Liver (tissue), 9 donors: Measurements from ENCODE around the gene ACVR2A. TPM values are rescaled to one million over a fixed set of nuclear protein-coding genes. Genes with fewer than 3 reads are reported as not detected.

Experiments used
- DNase-seq: peaks from one replicate; pipeline ENCODE4 v3.0.0-alpha.2; 2017; ENCODE audit warnings: low spot score
- H3K27ac ChIP-seq, 2 donors: one replicate each; pipeline ENCODE4 v1.7.0; 2013; ENCODE audit warnings: inconsistent platforms in 2 of 2, low read length in 2 of 2, control low read depth in 1 of 2, low read depth in 1 of 2, mild to moderate bottlenecking in 1 of 2
- H3K27me3 ChIP-seq, 4 donors: one replicate each; pipeline versions ENCODE4 v1.6.1 to v1.7.0; 2013; ENCODE audit warnings: low read length in 3 of 4, inconsistent platforms in 1 of 4, mild to moderate bottlenecking in 1 of 4, moderate library complexity in 1 of 4; ENCODE audit not compliant: control insufficient read depth in 4 of 4, insufficient read depth in 4 of 4
- H3K36me3 ChIP-seq, 4 donors: one replicate each; pipeline versions ENCODE4 v1.6.1 to v1.7.0; 2013; ENCODE audit warnings: low read length in 3 of 4, mild to moderate bottlenecking in 3 of 4, low read depth in 1 of 4, moderate library complexity in 1 of 4; ENCODE audit not compliant: control insufficient read depth in 4 of 4, insufficient read depth in 3 of 4
- H3K4me1 ChIP-seq, 4 donors: one replicate each; pipeline versions ENCODE4 v1.6.1 to v1.7.0; 2013; ENCODE audit warnings: low read length in 3 of 4, mild to moderate bottlenecking in 3 of 4, moderate library complexity in 1 of 4; ENCODE audit not compliant: control insufficient read depth in 4 of 4, insufficient read depth in 4 of 4
- H3K4me3 ChIP-seq, 3 donors: one replicate each; pipeline versions ENCODE4 v1.6.1 to v1.7.0; 2013; ENCODE audit warnings: low read length in 3 of 3, control low read depth in 1 of 3, low read depth in 1 of 3, mild to moderate bottlenecking in 1 of 3
- H3K9ac ChIP-seq, 2 donors: one replicate each; pipeline ENCODE4 v1.7.0; 2013; ENCODE audit warnings: low read length in 2 of 2, mild to moderate bottlenecking in 2 of 2, moderate library complexity in 2 of 2, control low read depth in 1 of 2, low read depth in 1 of 2
- H3K9me3 ChIP-seq, 4 donors: one replicate each; pipeline versions ENCODE4 v1.6.1 to v1.7.0; 2013; ENCODE audit warnings: low read length in 3 of 4; ENCODE audit not compliant: control insufficient read depth in 4 of 4
- EGR1 ChIP-seq, 2 donors: IDR thresholded peaks; 2 replicates each; pipeline ENCODE4 v1.6.1; 2016 to 2018; ENCODE audit warnings: antibody characterized with exemption in 2 of 2, low read depth in 2 of 2
- FOXA1 ChIP-seq: IDR thresholded peaks from 2 replicates; pipeline ENCODE4 v1.6.1; 2016; ENCODE audit warnings: antibody characterized with exemption
- FOXA2 ChIP-seq: IDR thresholded peaks from 2 replicates; pipeline ENCODE4 v1.6.1; 2016; ENCODE audit warnings: antibody characterized with exemption
- GABPA ChIP-seq, 2 donors: IDR thresholded peaks in 1 of 2; conservative IDR thresholded peaks in 1 of 2; 2 replicates each; pipeline ENCODE4 v1.6.1; 2016; ENCODE audit warnings: antibody characterized with exemption in 2 of 2, mild to moderate bottlenecking in 1 of 2, moderate library complexity in 1 of 2
- HNF4A ChIP-seq, 2 donors: conservative IDR thresholded peaks; 2 replicates each; pipeline ENCODE4 v1.6.1; 2016; ENCODE audit warnings: antibody characterized with exemption in 2 of 2, mild to moderate bottlenecking in 2 of 2
- HNF4G ChIP-seq: IDR thresholded peaks from 2 replicates; pipeline ENCODE4 v1.6.1; 2016; ENCODE audit warnings: antibody characterized with exemption
- JUND ChIP-seq, 2 donors: IDR thresholded peaks; 2 replicates each; pipeline ENCODE4 v1.6.1; 2016; ENCODE audit warnings: antibody characterized with exemption in 2 of 2
- NR2F2 ChIP-seq: IDR thresholded peaks from 2 replicates; pipeline ENCODE4 v1.6.1; 2016; ENCODE audit warnings: antibody characterized with exemption
- RXRA ChIP-seq, 2 donors: IDR thresholded peaks; 2 replicates each; pipeline ENCODE4 v1.6.1; 2017 to 2018; ENCODE audit warnings: antibody characterized with exemption in 2 of 2, mild to moderate bottlenecking in 1 of 2
- SP1 ChIP-seq: IDR thresholded peaks from 2 replicates; pipeline ENCODE4 v1.6.1; 2018; ENCODE audit warnings: antibody characterized with exemption, mild to moderate bottlenecking
- TAF1 ChIP-seq: conservative IDR thresholded peaks from 2 replicates; pipeline ENCODE4 v1.6.1; 2016; ENCODE audit warnings: antibody characterized with exemption, mild to moderate bottlenecking
- YY1 ChIP-seq: IDR thresholded peaks from 2 replicates; pipeline ENCODE4 v1.6.1; 2016; ENCODE audit warnings: antibody characterized with exemption, mild to moderate bottlenecking
- WGBS: extraction: QIAGEN DNeasy Blood & Tissue Kit; methylation state at CpG from one replicate; pipeline ENCODE4 v1.1.7; 2013; 5-methylcytosine and 5-hydroxymethylcytosine counted together
- polyA plus RNA-seq, 2 donors: library from polyadenylated mRNA; stranded (reverse) in 1 of 2; unstranded in 1 of 2; fragments of 200-250 nt in 1 of 2; fragments of >200 nt in 1 of 2; fragmentation: Nextera tagmentation in 1 of 2; extraction: Ambion mirVana in 1 of 2; gene quantifications; one replicate each; pipeline versions ENCODE4 v1.2.1 to v1.2.3, GENCODE V29; 2013 to 2015
- total RNA-seq, 2 donors: library from RNA; depleted of rRNA; stranded (reverse); fragments of >200 nt; gene quantifications; one replicate each; pipeline ENCODE4 v1.2.3, GENCODE V29; 2014
- TF ChIP-seq, protein P1 (sequence below): IDR thresholded peaks from 2 replicates; pipeline ENCODE4 v1.6.1; 2016; ENCODE audit warnings: antibody characterized with exemption
- TF ChIP-seq, protein P2 (sequence below): IDR thresholded peaks from 2 replicates; pipeline ENCODE4 v1.6.1; 2016; ENCODE audit warnings: antibody characterized with exemption
- TF ChIP-seq, protein P3 (sequence below): IDR thresholded peaks from 2 replicates; pipeline ENCODE4 v1.6.1; 2016; ENCODE audit warnings: antibody characterized with exemption
- TF ChIP-seq, protein P4 (sequence below): fragments of 150-350 bp; IDR thresholded peaks from 2 replicates; pipeline ENCODE4 v1.5.1; 2017; ENCODE audit warnings: improper control_type of control experiment, low read depth, low read length; ENCODE audit not compliant: missing input control
- donor health status: healthy.
- donor health status: healthy.
- donor health status: healthy.
- donor health status: healthy.
- donor health status: healthy.

The ACVR2A gene
- total and polyA plus RNA-seq, 4 donors: 2.2 to 9.5 (median 6.3) TPM

DNA sequence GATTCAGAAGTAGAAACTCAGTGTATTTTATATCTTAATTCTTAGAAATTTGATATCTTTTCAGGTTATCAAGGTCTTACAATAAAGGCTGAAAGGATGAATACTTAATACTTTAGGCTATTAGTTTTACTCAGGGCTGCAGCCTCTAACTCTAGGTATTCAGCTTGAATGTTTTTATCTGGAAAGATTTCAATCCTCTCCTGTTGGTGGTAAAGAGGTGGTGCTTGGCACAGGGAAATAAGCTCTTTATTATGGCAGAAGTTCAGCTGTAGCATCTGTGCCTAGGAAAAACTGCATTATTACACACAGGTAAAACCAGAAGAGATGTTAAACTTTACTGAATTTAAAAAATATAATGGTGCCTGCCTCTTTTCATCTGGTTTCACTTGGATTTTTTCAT, 11.1 kb downstream of the ACVR2A start:
- Histone ChIP-seq H3K4me1 (peaks cover 3 to 16% (median 8%) of the 10 kb centered on the region in 4 donors), H3K9me3 (no peaks in the 10 kb centered on the region), H3K36me3 (no peaks in the 10 kb centered on the region), H3K27me3 (no peaks in the 10 kb centered on the region), H3K4me3 (no peak overlapping the region), H3K27ac (no peak overlapping the region), H3K9ac (no peak overlapping the region)
- no peak for TF ChIP-seq HNF4G
- TF ChIP-seq FOXA1: no peak
- DNase-seq: no peak

DNA sequence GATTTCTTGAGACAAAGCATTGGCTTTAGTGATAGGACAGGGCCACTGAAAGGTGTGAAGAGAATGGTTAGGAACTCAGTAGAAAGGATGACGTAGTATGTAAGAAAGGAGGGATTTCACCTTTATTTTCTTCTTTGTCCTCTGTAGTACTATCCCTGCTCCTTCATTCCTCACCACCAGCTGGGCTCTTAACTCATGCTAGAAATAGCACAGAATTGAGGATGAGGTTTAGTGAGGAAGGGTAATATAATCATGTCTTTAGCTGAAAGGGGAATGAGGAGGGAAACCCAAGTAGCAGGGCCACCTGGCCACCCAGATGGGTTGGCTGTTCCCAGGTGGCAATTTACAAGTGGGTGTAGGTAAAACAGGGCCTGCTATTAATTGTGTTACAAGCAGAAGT, 15.2 kb downstream of the ACVR2A start:
- H3K36me3 ChIP-seq: no peaks in the 10 kb centered on the region
- no peak for TF ChIP-seq HNF4G
- TF ChIP-seq, protein P1, sequence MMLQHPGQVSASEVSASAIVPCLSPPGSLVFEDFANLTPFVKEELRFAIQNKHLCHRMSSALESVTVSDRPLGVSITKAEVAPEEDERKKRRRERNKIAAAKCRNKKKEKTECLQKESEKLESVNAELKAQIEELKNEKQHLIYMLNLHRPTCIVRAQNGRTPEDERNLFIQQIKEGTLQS: no peak
- TF ChIP-seq, protein P2, sequence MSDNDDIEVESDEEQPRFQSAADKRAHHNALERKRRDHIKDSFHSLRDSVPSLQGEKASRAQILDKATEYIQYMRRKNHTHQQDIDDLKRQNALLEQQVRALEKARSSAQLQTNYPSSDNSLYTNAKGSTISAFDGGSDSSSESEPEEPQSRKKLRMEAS: no peak
- H3K9me3 ChIP-seq: no peaks in the 10 kb centered on the region
- no peak overlapping the region for H3K4me3 ChIP-seq
- no peak overlapping the region for H3K9ac ChIP-seq
- DNase-seq: no peak
- H3K4me1 ChIP-seq: peaks cover 0 to 8% (median 2%) of the 10 kb centered on the region in 4 donors
- WGBS: 95% methylated on average over 1 of the region's 1 CpG
- no peak overlapping the region for H3K27ac ChIP-seq
- no peaks in the 10 kb centered on the region for H3K27me3 ChIP-seq

DNA sequence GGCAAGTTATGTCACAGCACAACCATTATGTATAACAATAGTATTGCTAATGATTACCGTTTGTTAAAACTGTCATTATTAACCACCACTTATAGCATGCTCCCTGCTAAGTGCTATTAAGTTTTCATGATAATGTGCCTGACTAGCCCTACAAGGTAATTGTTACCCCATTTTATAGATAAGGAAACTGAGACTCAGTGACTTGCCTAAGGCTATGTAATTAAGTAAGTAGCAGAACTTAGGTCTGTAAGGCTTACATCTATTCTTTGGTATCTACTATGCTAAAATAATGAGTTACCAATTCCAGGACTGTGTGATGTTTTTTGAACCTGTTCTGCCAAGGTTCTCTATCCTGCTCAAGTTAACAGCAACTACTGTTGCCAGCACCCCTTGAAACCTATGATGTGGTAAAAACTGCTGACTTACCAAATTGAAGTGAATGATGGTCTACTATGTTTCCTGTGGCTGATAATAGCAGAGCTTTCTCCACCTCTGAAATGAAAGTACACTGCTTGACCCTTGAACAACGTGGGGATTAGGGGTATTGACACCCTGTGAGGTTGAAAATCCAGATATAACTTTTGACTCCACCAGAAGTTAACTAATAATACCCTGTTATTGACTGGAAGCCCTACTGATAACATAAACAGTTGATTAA, 18.2 kb downstream of the ACVR2A start:
- H3K9ac ChIP-seq: no peak overlapping the region
- H3K4me3 ChIP-seq: no peak overlapping the region
- TF ChIP-seq, protein P2: no peak
- 49% methylated on average over 2 of the region's 2 CpGs for WGBS
- no peak overlapping the region for H3K27ac ChIP-seq
- DNase-seq: no peak
- peaks cover 0 to 6% (median 2%) of the 10 kb centered on the region in 4 donors for H3K4me1 ChIP-seq
- H3K27me3 ChIP-seq: no peaks in the 10 kb centered on the region
- H3K36me3 ChIP-seq: no peaks in the 10 kb centered on the region
- no peaks in the 10 kb centered on the region for H3K9me3 ChIP-seq

DNA sequence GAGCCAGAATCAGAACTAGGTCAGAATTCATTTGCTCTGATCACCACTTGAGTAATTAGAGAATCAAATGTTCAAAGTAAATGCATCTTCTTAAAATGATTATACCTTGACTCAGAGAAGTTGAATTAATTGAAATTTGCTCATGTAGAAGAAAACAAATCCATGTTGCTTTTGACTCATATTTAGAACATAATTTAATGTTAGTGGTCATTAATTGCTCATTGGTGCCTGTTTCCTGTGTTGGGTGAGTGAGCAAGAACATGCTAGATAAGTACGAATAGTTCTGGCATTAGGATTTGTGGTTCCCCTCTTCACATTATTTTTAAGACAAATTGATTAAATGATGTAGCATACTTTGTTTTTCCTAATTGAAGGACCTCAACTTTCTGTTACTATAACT, 19.0 kb downstream of the ACVR2A start:
- H3K9ac ChIP-seq: no peak overlapping the region
- no peak for DNase-seq
- H3K9me3 ChIP-seq: no peaks in the 10 kb centered on the region
- peaks cover 0 to 9% (median 3%) of the 10 kb centered on the region in 4 donors for H3K4me1 ChIP-seq
- no peak overlapping the region for H3K4me3 ChIP-seq
- H3K27ac ChIP-seq: no peak overlapping the region
- H3K27me3 ChIP-seq: no peaks in the 10 kb centered on the region
- 89% methylated on average over 1 of the region's 1 CpG for WGBS
- H3K36me3 ChIP-seq: no peaks in the 10 kb centered on the region
- TF ChIP-seq JUND (IDR thresholded peaks at IDR 0.05): no peak
- no peak for TF ChIP-seq GABPA (IDR thresholded peaks at IDR 0.05 in 1 of 2, conservative IDR thresholded peaks at IDR 0.05 in 1 of 2)
- TF ChIP-seq, protein P2: no peak
- no peak for TF ChIP-seq FOXA2
- no peak for TF ChIP-seq YY1
- no peak for TF ChIP-seq SP1
- no peak for TF ChIP-seq RXRA (IDR thresholded peaks at IDR 0.05)
- no peak for TF ChIP-seq TAF1
- TF ChIP-seq, protein P1: no peak
- TF ChIP-seq HNF4A (conservative IDR thresholded peaks at IDR 0.05): no peak
- TF ChIP-seq, protein P3, sequence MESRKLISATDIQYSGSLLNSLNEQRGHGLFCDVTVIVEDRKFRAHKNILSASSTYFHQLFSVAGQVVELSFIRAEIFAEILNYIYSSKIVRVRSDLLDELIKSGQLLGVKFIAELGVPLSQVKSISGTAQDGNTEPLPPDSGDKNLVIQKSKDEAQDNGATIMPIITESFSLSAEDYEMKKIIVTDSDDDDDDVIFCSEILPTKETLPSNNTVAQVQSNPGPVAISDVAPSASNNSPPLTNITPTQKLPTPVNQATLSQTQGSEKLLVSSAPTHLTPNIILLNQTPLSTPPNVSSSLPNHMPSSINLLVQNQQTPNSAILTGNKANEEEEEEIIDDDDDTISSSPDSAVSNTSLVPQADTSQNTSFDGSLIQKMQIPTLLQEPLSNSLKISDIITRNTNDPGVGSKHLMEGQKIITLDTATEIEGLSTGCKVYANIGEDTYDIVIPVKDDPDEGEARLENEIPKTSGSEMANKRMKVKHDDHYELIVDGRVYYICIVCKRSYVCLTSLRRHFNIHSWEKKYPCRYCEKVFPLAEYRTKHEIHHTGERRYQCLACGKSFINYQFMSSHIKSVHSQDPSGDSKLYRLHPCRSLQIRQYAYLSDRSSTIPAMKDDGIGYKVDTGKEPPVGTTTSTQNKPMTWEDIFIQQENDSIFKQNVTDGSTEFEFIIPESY: no peak
- no peak for TF ChIP-seq EGR1 (IDR thresholded peaks at IDR 0.05; ENCODE audit: low read depth in 2 of 2)
- TF ChIP-seq, protein P4, sequence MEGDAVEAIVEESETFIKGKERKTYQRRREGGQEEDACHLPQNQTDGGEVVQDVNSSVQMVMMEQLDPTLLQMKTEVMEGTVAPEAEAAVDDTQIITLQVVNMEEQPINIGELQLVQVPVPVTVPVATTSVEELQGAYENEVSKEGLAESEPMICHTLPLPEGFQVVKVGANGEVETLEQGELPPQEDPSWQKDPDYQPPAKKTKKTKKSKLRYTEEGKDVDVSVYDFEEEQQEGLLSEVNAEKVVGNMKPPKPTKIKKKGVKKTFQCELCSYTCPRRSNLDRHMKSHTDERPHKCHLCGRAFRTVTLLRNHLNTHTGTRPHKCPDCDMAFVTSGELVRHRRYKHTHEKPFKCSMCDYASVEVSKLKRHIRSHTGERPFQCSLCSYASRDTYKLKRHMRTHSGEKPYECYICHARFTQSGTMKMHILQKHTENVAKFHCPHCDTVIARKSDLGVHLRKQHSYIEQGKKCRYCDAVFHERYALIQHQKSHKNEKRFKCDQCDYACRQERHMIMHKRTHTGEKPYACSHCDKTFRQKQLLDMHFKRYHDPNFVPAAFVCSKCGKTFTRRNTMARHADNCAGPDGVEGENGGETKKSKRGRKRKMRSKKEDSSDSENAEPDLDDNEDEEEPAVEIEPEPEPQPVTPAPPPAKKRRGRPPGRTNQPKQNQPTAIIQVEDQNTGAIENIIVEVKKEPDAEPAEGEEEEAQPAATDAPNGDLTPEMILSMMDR: no peak
- TF ChIP-seq HNF4G: no peak
- TF ChIP-seq FOXA1: no peak
- no peak for TF ChIP-seq NR2F2
